Tibial nerve (tissue), 4 donors: ENCODE data around the gene ETF1. TPM values are rescaled to one million over a fixed set of nuclear protein-coding genes. Genes with fewer than 3 reads are reported as not detected.
A peak's percentile ranks its signal among the peaks of the same experiment; 100 is the strongest.

Experiments used
- DNase-seq, 2 donors: peaks; one replicate each; pipeline ENCODE4 v3.0.0-alpha.2; 2019; ENCODE audit warnings: low spot score in 2 of 2
- H3K27ac ChIP-seq, 4 donors: fragments of 200-600 bp; sonication (generic) in 3 of 4; one replicate each; pipeline ENCODE4 v1.5.1; 2017 to 2019; ENCODE audit warnings: mild to moderate bottlenecking in 1 of 4
- H3K27me3 ChIP-seq, 2 donors: fragments of 200-600 bp; sonication (generic) in 1 of 2; one replicate each; pipeline versions ENCODE4 v1.5.1 to v1.6.0; 2017 to 2019
- H3K36me3 ChIP-seq, 3 donors: fragments of 200-600 bp; sonication (generic); one replicate each; pipeline ENCODE4 v1.5.1; 2018 to 2019
- H3K4me1 ChIP-seq, 4 donors: fragments of 200-600 bp; sonication (generic) in 3 of 4; one replicate each; pipeline ENCODE4 v1.5.1; 2017 to 2019
- H3K4me3 ChIP-seq, 4 donors: fragments of 200-600 bp; sonication (generic) in 3 of 4; one replicate each; pipeline ENCODE4 v1.5.1; 2017 to 2019; ENCODE audit warnings: mild to moderate bottlenecking in 1 of 4, moderate library complexity in 1 of 4
- H3K9me3 ChIP-seq, 4 donors: fragments of 200-600 bp; sonication (generic) in 3 of 4; one replicate each; pipeline ENCODE4 v1.5.1; 2017 to 2019
- CTCF ChIP-seq, 5 experiments: fragments of 200-600 bp in 3 of 5; fragments of 450-650 bp in 2 of 5; sonication (generic) in 3 of 5; IDR thresholded peaks; one replicate each; pipeline ENCODE4 v1.5.1; 2016 to 2019; ENCODE audit warnings: antibody characterized with exemption in 5 of 5, mild to moderate bottlenecking in 3 of 5, moderate library complexity in 2 of 5
- EP300 ChIP-seq, 2 donors: sonication (generic); formaldehyde crosslinking; IDR thresholded peaks; one replicate each; pipeline ENCODE4 v1.6.1; 2017; ENCODE audit warnings: antibody characterized with exemption in 2 of 2, mild to moderate bottlenecking in 1 of 2
- POLR2A ChIP-seq, 2 donors: fragments of 450-650 bp; IDR thresholded peaks; one replicate each; pipeline ENCODE4 v1.6.1; 2017; ENCODE audit warnings: antibody characterized with exemption in 2 of 2, mild to moderate bottlenecking in 2 of 2, moderate library complexity in 2 of 2
- WGBS, 2 donors: methylation state at CpG; one replicate each; pipeline ENCODE4 v1.1.5; 2018; 5-methylcytosine and 5-hydroxymethylcytosine counted together
- total RNA-seq, 4 donors: library from RNA; depleted of rRNA; stranded (reverse); fragments of >200 nt; gene quantifications; one replicate each; pipeline ENCODE4 v1.1.0, GENCODE V29; 2016

Gene ETF1
- total RNA-seq, 4 donors from 2014 or later = 48.4 to 80.1 (median 58.6) TPM

GRCh38 chr5:138467711-138468132 is 75.3 kb downstream of the ETF1 start:
- Histone ChIP-seq H3K9me3 (no peaks in the 10 kb centered on the region), H3K27ac (peak overlapping the region in 2 of 4 donors; percentile 3 to 96), H3K27me3 (no peaks in the 10 kb centered on the region), H3K4me1 (peaks cover 0 to 51% (median 24%) of the 10 kb centered on the region in 4 donors), H3K36me3 (peaks cover 0 to 11% (median 0%) of the 10 kb centered on the region in 3 donors), H3K4me3 (peak overlapping the region in 2 of 4 donors; percentile 63 to 84)
- 63 to 77% methylated on average over 14 of the region's 14 CpGs for WGBS, 2 donors
- TF ChIP-seq EP300 (IDR thresholded peaks at IDR 0.05) (no peak), CTCF (IDR thresholded peaks at IDR 0.05) (no peak), POLR2A (IDR thresholded peaks at IDR 0.05) (no peak)
- DNase-seq = peak in 1 of 2 donors; percentile 13

- Histone ChIP-seq H3K36me3 (peaks cover 0 to 11% (median 0%) of the 10 kb centered on the region in 3 donors), H3K4me3 (peak overlapping the region; percentile 54 to 95 (median 74)), H3K9me3 (no peaks in the 10 kb centered on the region), H3K27ac (peak overlapping the region in 2 of 4 donors; percentile 21 to 96), H3K4me1 (peaks cover 0 to 51% (median 24%) of the 10 kb centered on the region in 4 donors), H3K27me3 (no peaks in the 10 kb centered on the region)
- peak in 1 of 2 donors; percentile 12 for DNase-seq
- 74 to 83% methylated on average over 44 to 45 of the region's 45 CpGs for WGBS, 2 donors
- TF ChIP-seq EP300 (IDR thresholded peaks at IDR 0.05) (no peak), POLR2A (IDR thresholded peaks at IDR 0.05) (no peak), CTCF (IDR thresholded peaks at IDR 0.05) (no peak)
These were observed 75.9 kb downstream of the ETF1 start for GRCh38 chr5:138466900-138467710.

GRCh38 chr5:138466125-138466899 is 76.7 kb downstream of the ETF1 start:
- TF ChIP-seq EP300 (IDR thresholded peaks at IDR 0.05) (no peak), POLR2A (IDR thresholded peaks at IDR 0.05) (no peak), CTCF (IDR thresholded peaks at IDR 0.05) (no peak)
- Histone ChIP-seq H3K9me3 (no peaks in the 10 kb centered on the region), H3K4me3 (peak overlapping the region; percentile 54 to 95 (median 74)), H3K27me3 (no peaks in the 10 kb centered on the region), H3K4me1 (peaks cover 0 to 57% (median 24%) of the 10 kb centered on the region in 4 donors), H3K36me3 (peaks cover 0 to 11% (median 0%) of the 10 kb centered on the region in 3 donors), H3K27ac (peak overlapping the region in 3 of 4 donors; percentile 21 to 98 (median 96))
- peak in 1 of 2 donors; percentile 25 for DNase-seq
- 9 to 19% methylated on average over 22 to 27 of the region's 39 CpGs for WGBS, 2 donors

- peak; percentile 93 to 94 for TF ChIP-seq POLR2A (IDR thresholded peaks at IDR 0.05)
- peak in 1 of 2 donors; percentile 88 for TF ChIP-seq EP300 (IDR thresholded peaks at IDR 0.05)
- no peak for TF ChIP-seq CTCF (IDR thresholded peaks at IDR 0.05)
- no peaks in the 10 kb centered on the region for H3K27me3 ChIP-seq
- peaks cover 0 to 11% (median 0%) of the 10 kb centered on the region in 3 donors for H3K36me3 ChIP-seq
- 1% methylated on average over 25 to 58 of the region's 85 CpGs for WGBS, 2 donors
- no peaks in the 10 kb centered on the region for H3K9me3 ChIP-seq
- peak within 1 kb of the TSS; percentile 96 to 98 (median 98) for H3K27ac ChIP-seq
- peaks cover 0 to 60% (median 24%) of the 10 kb centered on the region in 4 donors for H3K4me1 ChIP-seq
- peak; percentile 92 to 96 for DNase-seq
- peak within 1 kb of the TSS; percentile 54 to 95 (median 74) for H3K4me3 ChIP-seq
These were observed 77.5 kb downstream of the ETF1 start, which contains the start of gene EGR1 for GRCh38 chr5:138465261-138466124. EGR1 (plus strand) TSS chr5:138465479; CDS start chr5:138465762, 283 bp downstream.
